Bronchial epithelial cell (primary cell): ENCODE measurements around the gene BCL11B. TPM values are rescaled to one million over a fixed set of nuclear protein-coding genes. Genes with fewer than 3 reads are reported as not detected.

ENCODE experiments used
- DNase-seq: peaks from one replicate; pipeline ENCODE4 v3.0.0-alpha.2; 2010; ENCODE audit warnings: low read depth
- FAIRE-seq: peaks from 2 replicates; lab custom pipeline; 2011; peaks lifted over from hg19 to GRCh38; lab: Jason Lieb, UNC
- H3K27me3 ChIP-seq: 2 replicates; pipeline ENCODE4 v1.5.1; 2011; ENCODE audit warnings: low read length; ENCODE audit not compliant: control insufficient read depth, insufficient read depth
- H3K36me3 ChIP-seq: 2 replicates; pipeline ENCODE4 v1.5.1; 2011; ENCODE audit warnings: low read length; ENCODE audit not compliant: control insufficient read depth, insufficient read depth
- H3K4me3 ChIP-seq: 2 replicates; pipeline ENCODE4 v1.5.1; 2011; ENCODE audit warnings: mild to moderate bottlenecking, low read depth, low read length, control low read depth
- total RNA-seq: library from RNA; depleted of rRNA; stranded (reverse); fragments of >200 nt; gene quantifications from 2 replicates; pipeline ENCODE4 v1.2.1, GENCODE V29; 2014
- TF ChIP-seq, protein P1 (sequence below): IDR thresholded peaks from 2 replicates; pipeline ENCODE4 v1.5.1; 2011; ENCODE audit warnings: mild to moderate bottlenecking, moderate library complexity, low read length, control low read depth, inconsistent platforms; ENCODE audit not compliant: insufficient read depth, severe bottlenecking

The BCL11B gene
- total RNA-seq, 1 donor from 2014 or later, result 5.3 TPM

DNA sequence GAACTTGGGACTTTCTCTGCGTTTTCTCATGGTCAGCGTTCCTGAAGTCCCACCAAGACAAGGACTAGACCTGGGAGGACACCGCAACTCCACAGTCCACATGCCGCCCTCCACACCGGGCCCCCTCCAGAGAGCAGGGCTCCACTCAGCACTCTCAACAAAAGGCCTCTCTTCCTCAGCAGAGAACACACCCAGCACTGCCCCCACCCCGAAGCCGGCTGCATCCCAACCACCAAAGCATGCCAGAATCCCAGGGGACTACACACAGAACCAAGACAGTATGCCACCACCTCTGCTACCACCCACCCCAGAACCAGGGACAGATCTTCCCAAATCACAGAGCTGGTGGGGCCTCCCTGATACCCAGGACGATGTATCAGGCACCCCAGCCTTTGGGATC lies 88.3 kb downstream of the BCL11B start:
- FAIRE-seq, result no peak
- no peak for DNase-seq
- TF ChIP-seq, protein P1, sequence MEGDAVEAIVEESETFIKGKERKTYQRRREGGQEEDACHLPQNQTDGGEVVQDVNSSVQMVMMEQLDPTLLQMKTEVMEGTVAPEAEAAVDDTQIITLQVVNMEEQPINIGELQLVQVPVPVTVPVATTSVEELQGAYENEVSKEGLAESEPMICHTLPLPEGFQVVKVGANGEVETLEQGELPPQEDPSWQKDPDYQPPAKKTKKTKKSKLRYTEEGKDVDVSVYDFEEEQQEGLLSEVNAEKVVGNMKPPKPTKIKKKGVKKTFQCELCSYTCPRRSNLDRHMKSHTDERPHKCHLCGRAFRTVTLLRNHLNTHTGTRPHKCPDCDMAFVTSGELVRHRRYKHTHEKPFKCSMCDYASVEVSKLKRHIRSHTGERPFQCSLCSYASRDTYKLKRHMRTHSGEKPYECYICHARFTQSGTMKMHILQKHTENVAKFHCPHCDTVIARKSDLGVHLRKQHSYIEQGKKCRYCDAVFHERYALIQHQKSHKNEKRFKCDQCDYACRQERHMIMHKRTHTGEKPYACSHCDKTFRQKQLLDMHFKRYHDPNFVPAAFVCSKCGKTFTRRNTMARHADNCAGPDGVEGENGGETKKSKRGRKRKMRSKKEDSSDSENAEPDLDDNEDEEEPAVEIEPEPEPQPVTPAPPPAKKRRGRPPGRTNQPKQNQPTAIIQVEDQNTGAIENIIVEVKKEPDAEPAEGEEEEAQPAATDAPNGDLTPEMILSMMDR, result no peak
- Histone ChIP-seq H3K36me3 (no peaks in the 10 kb centered on the region), H3K4me3 (no peak overlapping the region), H3K27me3 (no peaks in the 10 kb centered on the region)

DNA sequence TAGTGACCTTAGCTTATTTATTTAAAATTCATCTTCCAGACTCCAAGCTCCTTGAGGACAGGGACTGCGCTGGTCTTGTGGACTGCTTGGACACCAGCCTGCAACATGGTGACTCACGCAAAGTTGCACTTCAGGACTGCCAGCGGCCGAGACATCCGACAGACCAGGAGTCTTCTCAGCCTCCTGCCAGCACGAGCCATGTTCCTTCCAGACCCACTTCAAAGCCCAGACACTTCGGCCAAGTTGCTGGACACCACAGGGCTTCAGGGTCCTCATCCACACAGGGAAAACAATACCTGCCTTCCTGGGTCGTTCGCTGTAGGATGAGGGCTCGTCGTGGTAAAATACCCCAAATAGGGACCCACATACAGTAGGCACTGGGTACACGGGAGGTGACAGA lies 88.7 kb downstream of the BCL11B start:
- no peak for DNase-seq
- no peaks in the 10 kb centered on the region for H3K36me3 ChIP-seq
- H3K27me3 ChIP-seq, result no peaks in the 10 kb centered on the region
- no peak for FAIRE-seq
- H3K4me3 ChIP-seq, result no peak overlapping the region
- TF ChIP-seq, protein P1, result no peak

DNA sequence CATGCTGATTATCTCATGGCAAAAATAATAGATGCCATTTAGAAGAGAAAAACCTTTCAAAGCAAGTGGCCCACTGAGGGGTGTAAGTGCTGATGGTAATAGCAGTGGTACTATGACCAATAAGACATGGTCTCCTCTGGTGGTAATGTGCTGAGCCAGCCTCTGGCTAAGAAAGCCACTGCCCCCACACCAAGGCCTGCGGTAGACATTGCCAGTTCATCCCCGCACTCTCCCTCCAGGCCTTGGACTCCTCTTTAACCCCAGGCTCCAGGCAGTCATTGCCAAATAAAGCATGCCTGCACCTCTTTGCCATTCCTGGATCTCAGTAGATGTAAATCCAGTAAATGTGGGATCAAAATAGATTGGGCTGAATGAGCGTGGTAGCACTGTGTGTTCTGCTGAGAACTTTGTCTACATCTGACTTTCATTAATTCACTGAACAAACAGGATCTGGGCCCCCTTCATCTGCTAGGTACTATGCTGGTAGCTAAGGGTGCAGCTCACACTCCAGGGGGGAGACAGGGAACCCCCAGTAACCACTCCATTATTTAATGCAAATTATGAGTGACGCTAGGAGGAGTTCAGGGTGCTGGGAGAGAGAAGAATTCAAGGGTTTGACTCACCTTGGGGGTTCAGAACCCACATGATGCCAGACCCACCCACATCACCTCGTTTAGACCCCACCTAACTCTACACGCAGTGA lies 89.3 kb downstream of the BCL11B start:
- no peaks in the 10 kb centered on the region for H3K36me3 ChIP-seq
- TF ChIP-seq, protein P1, result no peak
- DNase-seq (no peak), FAIRE-seq (peak; percentile 47)
- H3K27me3 ChIP-seq, result no peaks in the 10 kb centered on the region
- no peak overlapping the region for H3K4me3 ChIP-seq

DNA sequence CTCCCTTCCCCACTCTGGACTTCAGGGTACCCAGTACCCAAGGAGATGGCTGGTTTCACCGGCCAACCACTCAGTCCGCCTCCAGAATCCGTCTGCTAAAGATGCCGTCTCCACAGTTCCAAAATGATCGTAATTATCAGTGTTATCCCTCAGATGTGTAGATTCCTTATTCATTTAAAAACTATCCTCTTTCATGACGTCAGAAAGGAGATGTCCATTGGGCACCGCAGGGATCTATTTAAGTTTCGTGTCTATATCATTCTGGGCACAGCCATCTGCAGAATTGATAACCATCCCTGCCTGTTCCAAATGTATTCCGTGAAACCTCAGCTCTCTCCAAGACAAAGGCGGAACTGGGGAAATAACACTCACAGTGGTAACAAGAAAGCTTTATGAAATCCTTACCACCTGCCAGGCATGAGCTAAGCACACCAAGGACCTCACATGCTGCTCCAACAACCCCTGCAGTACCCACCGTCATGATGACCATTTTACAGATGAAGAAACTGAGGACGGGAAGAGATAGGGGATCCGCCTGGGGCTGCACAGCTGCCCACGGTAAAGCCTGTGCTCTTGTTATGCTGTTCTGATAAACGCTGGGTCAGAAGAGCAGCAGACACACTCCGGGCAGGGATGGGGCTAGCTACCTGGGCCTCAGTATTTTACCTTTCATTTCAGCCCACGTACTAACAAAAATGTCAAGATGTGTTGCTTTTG lies 90.0 kb downstream of the BCL11B start:
- H3K27me3 ChIP-seq, result no peaks in the 10 kb centered on the region
- DNase-seq, result no peak
- TF ChIP-seq, protein P1, result no peak
- H3K4me3 ChIP-seq, result no peak overlapping the region
- no peak for FAIRE-seq
- H3K36me3 ChIP-seq, result no peaks in the 10 kb centered on the region

DNA sequence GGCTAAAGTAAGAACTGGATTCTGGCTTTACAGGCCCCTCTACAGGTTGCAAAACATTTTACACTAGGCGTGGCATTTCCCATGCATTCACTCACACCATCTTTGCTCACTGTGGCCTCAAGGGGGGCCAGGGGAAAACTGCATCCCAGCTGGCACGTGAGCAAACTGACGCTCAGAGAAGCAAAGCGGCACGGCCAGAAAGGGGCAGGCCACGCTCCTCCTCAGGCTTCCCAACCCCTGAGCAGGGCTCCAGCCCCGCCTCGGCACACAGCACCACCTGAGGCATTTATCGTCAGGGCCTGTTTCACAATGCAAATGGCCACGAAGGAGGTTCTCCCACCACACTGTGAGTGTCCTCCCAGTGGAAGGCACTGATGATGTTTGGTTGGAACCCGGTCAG lies 90.8 kb downstream of the BCL11B start:
- DNase-seq, result no peak
- FAIRE-seq, result no peak
- TF ChIP-seq, protein P1, result no peak
- Histone ChIP-seq H3K27me3 (no peaks in the 10 kb centered on the region), H3K36me3 (no peaks in the 10 kb centered on the region), H3K4me3 (no peak overlapping the region)
